GM12878 (cell line): ENCODE results near the gene SHISA7. TPM values are rescaled to one million over a fixed set of nuclear protein-coding genes. Genes with fewer than 3 reads are reported as not detected.
A peak's percentile ranks its signal among the peaks of the same experiment; 100 is the strongest.

Experiments used
- ATAC-seq: fragments of 200-7000 bp; cut with Tn5 transposase; 3 replicates; pipeline ENCODE4 v1.9.1; 2020; ENCODE audit warnings: mild to moderate bottlenecking, moderate library complexity
- BruUV-seq: library from RNA; stranded (reverse); fragments of 400-500 nt; replicated peaks from 2 replicates; lab custom pipeline; 2021; lab: Mats Ljungman, UMichigan
- CTCF ChIA-PET: fragments of 300-600 bp; sonication (Branson Sonifier 250); formaldehyde crosslinking; extraction: SDS; loops from one replicate; lab custom pipeline; 2021; ENCODE audit warnings: inconsistent platforms; lab: Yijun Ruan, JAX
- POLR2A ChIA-PET: fragments of 350-600 bp; formaldehyde crosslinking; extraction: SDS; loops from one replicate; lab custom pipeline; 2021; ENCODE audit warnings: inconsistent platforms; lab: Charles Lee
- RAD21 ChIA-PET: fragments of 300-600 bp; sonication (Branson Sonifier 250); formaldehyde crosslinking; loops from one replicate; lab custom pipeline; 2023; ENCODE audit warnings: antibody characterized with exemption; ENCODE audit not compliant: unreplicated experiment; lab: Charles Lee
- SMC1A ChIA-PET: fragments of 300-600 bp; sonication (Branson Sonifier 250); formaldehyde crosslinking; loops from one replicate; lab custom pipeline; 2023; ENCODE audit not compliant: unreplicated experiment, uncharacterized antibody; lab: Charles Lee
- DNase-seq: peaks from one replicate; pipeline ENCODE4 v3.0.0-alpha.2; 2011; ENCODE audit warnings: low read depth, low spot score
- FAIRE-seq: peaks from 3 replicates; lab custom pipeline; 2011; peaks lifted over from hg19 to GRCh38; lab: Jason Lieb, UNC
- H2AFZ ChIP-seq: 2 replicates; pipeline ENCODE4 v1.6.0; 2011; ENCODE audit warnings: low read depth, low read length, control low read depth; ENCODE audit not compliant: control insufficient read depth
- H3K27ac ChIP-seq: 2 replicates; pipeline ENCODE4 v1.5.1; 2011; ENCODE audit warnings: control low read depth; ENCODE audit not compliant: control insufficient read depth, insufficient read depth
- H3K27me3 ChIP-seq, 2 experiments: replicated peaks in 1 of 2; 2 replicates each; pipeline versions ENCODE4 v1.6.0 to v1.6.1; 2011; ENCODE audit warnings: low read length in 1 of 2; ENCODE audit not compliant: control insufficient read depth in 2 of 2, insufficient read depth in 2 of 2
- H3K36me3 ChIP-seq, 2 experiments: 2 replicates each; pipeline ENCODE4 v1.5.1; 2011; ENCODE audit warnings: low read length in 1 of 2; ENCODE audit not compliant: control insufficient read depth in 2 of 2, insufficient read depth in 2 of 2
- H3K4me1 ChIP-seq: 2 replicates; pipeline ENCODE4 v1.6.1; 2011; ENCODE audit warnings: mild to moderate bottlenecking, low read length, moderate library complexity, mixed read lengths; ENCODE audit not compliant: control insufficient read depth, insufficient read depth
- H3K4me2 ChIP-seq: 2 replicates; pipeline ENCODE4 v1.6.0; 2011; ENCODE audit warnings: control low read depth; ENCODE audit not compliant: control insufficient read depth, insufficient read depth
- H3K4me3 ChIP-seq: fragments of 200-600 bp; sonication (generic); 2 replicates; pipeline ENCODE4 v1.5.1; 2016
- H3K79me2 ChIP-seq: 2 replicates; pipeline ENCODE4 v1.6.0; 2011; ENCODE audit warnings: low read length; ENCODE audit not compliant: control insufficient read depth, insufficient read depth
- H3K9ac ChIP-seq: 2 replicates; pipeline ENCODE4 v1.8.0; 2011; ENCODE audit warnings: low read length, control low read depth, mixed read lengths; ENCODE audit not compliant: control insufficient read depth, insufficient read depth
- H3K9me3 ChIP-seq: replicated peaks from 3 replicates; pipeline ENCODE4 v1.5.1; 2011; ENCODE audit warnings: mild to moderate bottlenecking, low read length; ENCODE audit not compliant: control insufficient read depth, insufficient read depth
- H4K20me1 ChIP-seq: 2 replicates; pipeline ENCODE4 v1.6.0; 2011; ENCODE audit not compliant: control insufficient read depth, insufficient read depth
- POLR2A ChIP-seq: IDR thresholded peaks from 2 replicates; pipeline ENCODE4 v1.6.1; 2011; ENCODE audit warnings: low read depth, mild to moderate bottlenecking, low read length
- RUNX3 ChIP-seq: IDR thresholded peaks from 2 replicates; pipeline ENCODE4 v1.6.1; 2012; ENCODE audit warnings: low read length, inconsistent platforms
- WGBS: methylation state at CpG from one replicate; pipeline ENCODE4 v1.1.6; 2016; ENCODE audit warnings: low lambda C conversion rate; ENCODE audit not compliant: insufficient replicate concordance, insufficient coverage; ENCODE audit errors: missing lambda C conversion rate; 5-methylcytosine and 5-hydroxymethylcytosine counted together
- in situ Hi-C: fragments of 300-500 bp; cut with MboI; formaldehyde crosslinking; loops from 9 replicates; pipeline ENCODE4 v1.14.3; 2018; ENCODE audit warnings: mixed read lengths
- intact Hi-C: fragments of 100-400 bp; cut with micrococcal nuclease; formaldehyde crosslinking; loops from one replicate; pipeline ENCODE4 v1.14.2; 2022; ENCODE audit not compliant: unreplicated experiment
- polyA plus RNA-seq, 11 experiments: library from polyadenylated mRNA; depleted of rRNA in 4 of 11; unstranded in 6 of 11; stranded (reverse) in 5 of 11; fragments of >200 nt; fragmentation: Nextera tagmentation in 4 of 11; fragmentation: Illumina TruSeq in 1 of 11; extraction: Ambion mirVana in 4 of 11; extraction: Trizol in 1 of 11; gene quantifications; 1 replicate in 1 of 11; 2 replicates in 10 of 11; pipeline versions ENCODE4 v1.2.1 to v1.2.3, GENCODE V29; 2011 to 2016; ENCODE audit warnings: inconsistent platforms in 2 of 11, missing spikeins in 2 of 11, low read depth in 1 of 11
- total RNA-seq, 4 experiments: library from RNA; depleted of rRNA in 3 of 4; stranded (reverse); fragments of >200 nt in 3 of 4; fragmentation: Illumina TruSeq in 1 of 4; extraction: Trizol in 1 of 4; gene quantifications; 2 replicates each; pipeline versions ENCODE4 v1.2.1 to v1.2.3, GENCODE V29; 2013 to 2021
- TF ChIP-seq, protein P1 (sequence below): fragments of 450-650 bp; IDR thresholded peaks from 2 replicates; pipeline ENCODE4 v1.6.1; 2018; ENCODE audit warnings: borderline replicate concordance, mild to moderate bottlenecking; ENCODE audit not compliant: partially characterized antibody
- TF ChIP-seq, protein P2 (sequence below): IDR thresholded peaks from 2 replicates; pipeline ENCODE4 v1.6.1; 2012; ENCODE audit warnings: mild to moderate bottlenecking, low read depth, low read length

Gene SHISA7
- total and polyA plus RNA-seq, 10 of the 15 experiments (the other 5 are each of a cell fraction or from before 2014, with no cell fraction given), result 0.03 TPM; not detected in 9

DNA sequence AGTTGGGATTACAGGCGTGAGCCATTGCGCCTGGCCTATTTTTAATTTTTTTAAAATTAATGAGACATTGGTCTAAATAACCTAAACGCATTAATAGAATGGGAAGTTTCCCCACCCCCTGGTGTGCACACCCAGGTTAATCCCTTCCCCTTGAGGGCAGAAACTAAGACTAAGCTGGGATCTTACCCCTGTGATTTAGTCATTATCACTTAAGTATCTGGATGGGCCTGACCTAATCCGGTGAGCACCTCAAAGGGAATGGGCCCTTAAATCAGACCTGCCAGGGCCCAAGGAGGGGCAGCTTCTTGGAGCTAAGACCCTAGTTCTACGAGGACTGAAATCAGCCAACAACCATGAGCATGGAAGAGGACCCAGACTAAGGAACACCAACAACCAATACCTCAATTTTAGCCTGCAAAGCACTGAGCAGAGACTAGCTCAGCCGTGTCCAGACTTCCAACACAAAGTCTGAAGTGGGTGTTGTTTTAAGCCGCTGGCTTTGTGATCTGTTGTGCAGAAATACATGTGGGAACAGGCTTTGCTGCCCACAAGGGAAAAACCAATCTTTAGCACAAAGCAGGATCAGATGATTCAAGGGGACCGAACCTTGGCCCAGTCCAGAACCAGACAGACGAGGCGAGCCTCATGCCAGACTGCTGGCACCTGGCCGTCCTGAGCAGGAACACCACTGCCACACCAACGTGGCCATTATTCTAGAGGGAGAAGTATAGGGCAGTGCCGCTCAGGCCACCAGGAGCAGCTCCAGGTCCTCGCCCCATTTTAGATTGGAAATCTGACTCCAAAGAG is 42.6 kb downstream of the SHISA7 start:
- Histone ChIP-seq H3K4me1 (peaks cover 15% of the 10 kb centered on the region), H3K27ac (no peak overlapping the region), H2AFZ (no peak overlapping the region), H3K4me2 (no peak overlapping the region), H3K9me3 (no peaks in the 10 kb centered on the region), H3K79me2 (peaks cover 20% of the 10 kb centered on the region), H4K20me1 (peaks cover 3% of the 10 kb centered on the region), H3K36me3 (peaks cover 17 to 22% of the 10 kb centered on the region in 2 experiments; a peak in 3 of 4 replicates), H3K27me3 (no peaks in the 10 kb centered on the region), H3K9ac (no peak overlapping the region), H3K4me3 (no peak overlapping the region)
- FAIRE-seq, result no peak
- DNase-seq, result no peak
- ATAC-seq, result no peak
- TF ChIP-seq, protein P1, sequence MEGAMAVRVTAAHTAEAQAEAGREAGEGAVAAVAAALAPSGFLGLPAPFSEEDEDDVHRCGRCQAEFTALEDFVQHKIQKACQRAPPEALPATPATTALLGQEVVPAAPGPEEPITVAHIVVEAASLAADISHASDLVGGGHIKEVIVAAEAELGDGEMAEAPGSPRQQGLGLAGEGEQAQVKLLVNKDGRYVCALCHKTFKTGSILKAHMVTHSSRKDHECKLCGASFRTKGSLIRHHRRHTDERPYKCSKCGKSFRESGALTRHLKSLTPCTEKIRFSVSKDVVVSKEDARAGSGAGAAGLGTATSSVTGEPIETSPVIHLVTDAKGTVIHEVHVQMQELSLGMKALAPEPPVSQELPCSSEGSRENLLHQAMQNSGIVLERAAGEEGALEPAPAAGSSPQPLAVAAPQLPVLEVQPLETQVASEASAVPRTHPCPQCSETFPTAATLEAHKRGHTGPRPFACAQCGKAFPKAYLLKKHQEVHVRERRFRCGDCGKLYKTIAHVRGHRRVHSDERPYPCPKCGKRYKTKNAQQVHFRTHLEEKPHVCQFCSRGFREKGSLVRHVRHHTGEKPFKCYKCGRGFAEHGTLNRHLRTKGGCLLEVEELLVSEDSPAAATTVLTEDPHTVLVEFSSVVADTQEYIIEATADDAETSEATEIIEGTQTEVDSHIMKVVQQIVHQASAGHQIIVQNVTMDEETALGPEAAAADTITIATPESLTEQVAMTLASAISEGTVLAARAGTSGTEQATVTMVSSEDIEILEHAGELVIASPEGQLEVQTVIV, result no peak
- TF ChIP-seq, protein P2, sequence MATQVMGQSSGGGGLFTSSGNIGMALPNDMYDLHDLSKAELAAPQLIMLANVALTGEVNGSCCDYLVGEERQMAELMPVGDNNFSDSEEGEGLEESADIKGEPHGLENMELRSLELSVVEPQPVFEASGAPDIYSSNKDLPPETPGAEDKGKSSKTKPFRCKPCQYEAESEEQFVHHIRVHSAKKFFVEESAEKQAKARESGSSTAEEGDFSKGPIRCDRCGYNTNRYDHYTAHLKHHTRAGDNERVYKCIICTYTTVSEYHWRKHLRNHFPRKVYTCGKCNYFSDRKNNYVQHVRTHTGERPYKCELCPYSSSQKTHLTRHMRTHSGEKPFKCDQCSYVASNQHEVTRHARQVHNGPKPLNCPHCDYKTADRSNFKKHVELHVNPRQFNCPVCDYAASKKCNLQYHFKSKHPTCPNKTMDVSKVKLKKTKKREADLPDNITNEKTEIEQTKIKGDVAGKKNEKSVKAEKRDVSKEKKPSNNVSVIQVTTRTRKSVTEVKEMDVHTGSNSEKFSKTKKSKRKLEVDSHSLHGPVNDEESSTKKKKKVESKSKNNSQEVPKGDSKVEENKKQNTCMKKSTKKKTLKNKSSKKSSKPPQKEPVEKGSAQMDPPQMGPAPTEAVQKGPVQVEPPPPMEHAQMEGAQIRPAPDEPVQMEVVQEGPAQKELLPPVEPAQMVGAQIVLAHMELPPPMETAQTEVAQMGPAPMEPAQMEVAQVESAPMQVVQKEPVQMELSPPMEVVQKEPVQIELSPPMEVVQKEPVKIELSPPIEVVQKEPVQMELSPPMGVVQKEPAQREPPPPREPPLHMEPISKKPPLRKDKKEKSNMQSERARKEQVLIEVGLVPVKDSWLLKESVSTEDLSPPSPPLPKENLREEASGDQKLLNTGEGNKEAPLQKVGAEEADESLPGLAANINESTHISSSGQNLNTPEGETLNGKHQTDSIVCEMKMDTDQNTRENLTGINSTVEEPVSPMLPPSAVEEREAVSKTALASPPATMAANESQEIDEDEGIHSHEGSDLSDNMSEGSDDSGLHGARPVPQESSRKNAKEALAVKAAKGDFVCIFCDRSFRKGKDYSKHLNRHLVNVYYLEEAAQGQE, result no peak
- no peak for TF ChIP-seq RUNX3
- peak; percentile 21 for TF ChIP-seq POLR2A
- ChIA-PET SMC1A (interaction anchor here (1.3 to 2.1 kb wide), 2 partner anchors 9 to 10 kb away, joined by 3 to 5 read pairs; no protein-coding TSS in a partner anchor), CTCF (no interaction called here), RAD21 (interaction anchor here (1.1 kb wide), 1 partner anchor 99 kb away, joined by 3 read pairs; no protein-coding TSS in a partner anchor), POLR2A (interaction anchor here (1.2 kb wide), 1 partner anchor 16 kb away, joined by 3 read pairs; no protein-coding TSS in a partner anchor)
- no TSS peak for BruUV-seq
- in situ Hi-C loops (no loop called here), intact Hi-C loops (no loop called here)
- WGBS, result 82% methylated on average over 14 of the region's 14 CpGs
